Prostate gland (tissue), 2 donors: Measurements from ENCODE around the gene CRYBG3. TPM values are rescaled to one million over a fixed set of nuclear protein-coding genes. Genes with fewer than 3 reads are reported as not detected.

ENCODE experiments used
- DNase-seq: peaks from one replicate; pipeline ENCODE4 v3.0.0-alpha.2; 2019; ENCODE audit warnings: low spot score
- H3K27ac ChIP-seq, 2 donors: fragments of 200-600 bp; sonication (generic); 2 replicates each; pipeline ENCODE4 v1.5.1; 2017 to 2019
- H3K27me3 ChIP-seq: fragments of 200-600 bp; sonication (generic); replicated peaks from 2 replicates; pipeline ENCODE4 v1.5.1; 2019; ENCODE audit not compliant: insufficient read depth
- H3K36me3 ChIP-seq, 2 donors: fragments of 200-600 bp; sonication (generic); 1 replicate in 1 of 2; 2 replicates in 1 of 2; pipeline versions ENCODE4 v1.5.1 to v1.8.1; 2017 to 2019
- H3K4me1 ChIP-seq: fragments of 200-600 bp; sonication (generic); replicated peaks from 2 replicates; pipeline ENCODE4 v1.5.1; 2019
- H3K4me3 ChIP-seq, 2 donors: fragments of 200-600 bp; sonication (generic); 2 replicates each; pipeline ENCODE4 v1.5.1; 2017 to 2019
- H3K9me3 ChIP-seq: fragments of 200-600 bp; sonication (generic); 2 replicates; pipeline ENCODE4 v1.5.1; 2017
- CTCF ChIP-seq, 4 experiments: fragments of 200-600 bp in 2 of 4; fragments of 450-650 bp in 2 of 4; sonication (generic) in 2 of 4; IDR thresholded peaks; 1 replicate in 3 of 4; 2 replicates in 1 of 4; pipeline ENCODE4 v1.5.1; 2016 to 2019; ENCODE audit warnings: antibody characterized with exemption in 4 of 4, mild to moderate bottlenecking in 2 of 4, moderate library complexity in 2 of 4
- POLR2A ChIP-seq: fragments of 450-650 bp; IDR thresholded peaks from one replicate; pipeline ENCODE4 v1.6.1; 2016; ENCODE audit warnings: antibody characterized with exemption, mild to moderate bottlenecking
- POLR2AphosphoS5 ChIP-seq: sonication (generic); formaldehyde crosslinking; IDR thresholded peaks from one replicate; pipeline ENCODE4 v1.6.1; 2017; ENCODE audit warnings: antibody characterized with exemption
- WGBS: methylation state at CpG from one replicate; pipeline ENCODE4 v1.1.5; 2018; 5-methylcytosine and 5-hydroxymethylcytosine counted together
- intact Hi-C: fragments of 100-400 bp; cut with DNase I; formaldehyde crosslinking; loops from one replicate; pipeline ENCODE4 v1.14.2; 2022
- total RNA-seq, 2 donors: library from RNA; depleted of rRNA; stranded (reverse); fragments of >200 nt; gene quantifications; one replicate each; pipeline ENCODE4 v1.1.0, GENCODE V29; 2016

The CRYBG3 gene
- total RNA-seq, 2 donors from 2014 or later = 22.0 to 23.5 TPM

- Histone ChIP-seq H3K27ac (no peak overlapping the region), H3K9me3 (no peaks in the 10 kb centered on the region), H3K4me3 (no peak overlapping the region), H3K27me3 (no peaks in the 10 kb centered on the region), H3K4me1 (no peaks in the 10 kb centered on the region), H3K36me3 (no peaks in the 10 kb centered on the region)
- DNase-seq = no peak
- TF ChIP-seq POLR2AphosphoS5 (no peak), POLR2A (no peak), CTCF (IDR thresholded peaks at IDR 0.05) (no peak)
- intact Hi-C loops = no loop called here
- 51% methylated on average over 4 of the region's 4 CpGs for WGBS
These were observed 121.2 kb downstream of the CRYBG3 start for GRCh38 chr3:97942801-97943546.

- H3K27me3 ChIP-seq = no peaks in the 10 kb centered on the region
- H3K4me1 ChIP-seq = no peaks in the 10 kb centered on the region
- TF ChIP-seq CTCF (IDR thresholded peaks at IDR 0.05) (no peak), POLR2A (no peak), POLR2AphosphoS5 (no peak)
- intact Hi-C loops = no loop called here
- no peak overlapping the region for H3K27ac ChIP-seq
- no peaks in the 10 kb centered on the region for H3K9me3 ChIP-seq
- WGBS = 75% methylated on average over 5 of the region's 5 CpGs
- H3K4me3 ChIP-seq = no peak overlapping the region
- H3K36me3 ChIP-seq = no peaks in the 10 kb centered on the region
- DNase-seq = no peak
These were observed 126.7 kb downstream of the CRYBG3 start for GRCh38 chr3:97948351-97949109.

GRCh38 chr3:97949110-97949485 lies 127.3 kb downstream of the CRYBG3 start:
- TF ChIP-seq CTCF (IDR thresholded peaks at IDR 0.05) (no peak), POLR2A (no peak), POLR2AphosphoS5 (no peak)
- WGBS = 94% methylated on average over 2 of the region's 2 CpGs
- no peak overlapping the region for H3K4me3 ChIP-seq
- intact Hi-C loops = no loop called here
- H3K4me1 ChIP-seq = no peaks in the 10 kb centered on the region
- H3K9me3 ChIP-seq = no peaks in the 10 kb centered on the region
- H3K27ac ChIP-seq = no peak overlapping the region
- no peak for DNase-seq
- H3K36me3 ChIP-seq = no peaks in the 10 kb centered on the region
- H3K27me3 ChIP-seq = no peaks in the 10 kb centered on the region

GRCh38 chr3:97949743-97950142 lies 127.9 kb downstream of the CRYBG3 start:
- intact Hi-C loops = no loop called here
- Histone ChIP-seq H3K27ac (no peak overlapping the region), H3K4me3 (no peak overlapping the region), H3K36me3 (no peaks in the 10 kb centered on the region), H3K27me3 (no peaks in the 10 kb centered on the region), H3K9me3 (no peaks in the 10 kb centered on the region), H3K4me1 (no peaks in the 10 kb centered on the region)
- 58% methylated on average over 5 of the region's 5 CpGs for WGBS
- TF ChIP-seq POLR2A (no peak), CTCF (IDR thresholded peaks at IDR 0.05) (no peak), POLR2AphosphoS5 (no peak)
- DNase-seq = no peak

GRCh38 chr3:97950360-97950759 lies 128.5 kb downstream of the CRYBG3 start:
- TF ChIP-seq POLR2AphosphoS5 (no peak), POLR2A (no peak), CTCF (IDR thresholded peaks at IDR 0.05) (no peak)
- Histone ChIP-seq H3K4me3 (no peak overlapping the region), H3K4me1 (no peaks in the 10 kb centered on the region), H3K27ac (no peak overlapping the region), H3K27me3 (no peaks in the 10 kb centered on the region), H3K9me3 (no peaks in the 10 kb centered on the region), H3K36me3 (no peaks in the 10 kb centered on the region)
- intact Hi-C loops = no loop called here
- 32% methylated on average over 3 of the region's 3 CpGs for WGBS
- DNase-seq = no peak
